Measurements from ENCODE around the gene EEIG2. TPM values are rescaled to one million over a fixed set of nuclear protein-coding genes. Genes with fewer than 3 reads are reported as not detected.
"Not testable (repeated sequence)": the region's sequence is repeated elsewhere in the genome, so short reads cannot be mapped to it uniquely, and the experiment has no call there.

EEIG2 gene
- total RNA-seq, 3 donors from 2014 or later, result 10.2 to 31.3 (median 18.4) TPM

GRCh38 chr1:108537976-108538375 lies 21.9 kb upstream of the EEIG2 start:
- H3K4me3 ChIP-seq, result no peak overlapping the region
- H3K27me3 ChIP-seq, result no peaks in the 10 kb centered on the region
- intact Hi-C loops (cut with DNase I; ENCODE audit: low total_unique reads), result no loop called here
- no peak for TF ChIP-seq POLR2AphosphoS5 (IDR thresholded peaks at IDR 0.05)
- no peak for DNase-seq (ENCODE audit: low spot score in 2 of 2)
- no peaks in the 10 kb centered on the region for H3K9me3 ChIP-seq
- H3K27ac ChIP-seq, result no peak overlapping the region
- peaks cover 0 to 5% of the 10 kb centered on the region in 2 donors for H3K4me1 ChIP-seq
- H3K36me3 ChIP-seq, result no peaks in the 10 kb centered on the region

- no peaks in the 10 kb centered on the region for H3K27me3 ChIP-seq
- intact Hi-C loops (cut with DNase I; ENCODE audit: low total_unique reads), result no loop called here
- no peak overlapping the region for H3K4me3 ChIP-seq
- H3K36me3 ChIP-seq, result no peaks in the 10 kb centered on the region
- no peak overlapping the region for H3K27ac ChIP-seq
- no peak for DNase-seq (ENCODE audit: low spot score in 2 of 2)
- TF ChIP-seq POLR2A (IDR thresholded peaks at IDR 0.05), result no peak
- H3K4me1 ChIP-seq, result no peaks in the 10 kb centered on the region
- H3K9me3 ChIP-seq, result no peaks in the 10 kb centered on the region
Measured at GRCh38 chr1:108540977-108541376, 18.9 kb upstream of the EEIG2 start.

GRCh38 chr1:108541861-108542260 lies 18.0 kb upstream of the EEIG2 start:
- H3K4me3 ChIP-seq, result no peak overlapping the region
- H3K36me3 ChIP-seq, result no peaks in the 10 kb centered on the region
- no peak overlapping the region for H3K27ac ChIP-seq
- no peaks in the 10 kb centered on the region for H3K27me3 ChIP-seq
- no peaks in the 10 kb centered on the region for H3K4me1 ChIP-seq
- no peaks in the 10 kb centered on the region for H3K9me3 ChIP-seq
- TF ChIP-seq POLR2AphosphoS5 (IDR thresholded peaks at IDR 0.05), result no peak
- no peak for TF ChIP-seq POLR2A (IDR thresholded peaks at IDR 0.05)
- TF ChIP-seq CTCF (IDR thresholded peaks at IDR 0.05), result no peak
- DNase-seq (ENCODE audit: low spot score in 2 of 2), result no peak
- intact Hi-C loops (cut with DNase I; ENCODE audit: low total_unique reads), result no loop called here

- H3K27me3 ChIP-seq; H3K27ac ChIP-seq; H3K9me3 ChIP-seq; H3K4me3 ChIP-seq; H3K4me1 ChIP-seq; H3K36me3 ChIP-seq; intact Hi-C loops (cut with DNase I; ENCODE audit: low total_unique reads); DNase-seq (ENCODE audit: low spot score in 2 of 2): not testable (repeated sequence)
Measured at GRCh38 chr1:108547493-108547892, 12.4 kb upstream of the EEIG2 start.

- DNase-seq (ENCODE audit: low spot score in 2 of 2), result no peak
- TF ChIP-seq CTCF (IDR thresholded peaks at IDR 0.05) (no peak), POLR2AphosphoS5 (IDR thresholded peaks at IDR 0.05) (no peak), POLR2A (IDR thresholded peaks at IDR 0.05) (no peak)
- Histone ChIP-seq H3K9me3 (no peaks in the 10 kb centered on the region), H3K27ac (no peak overlapping the region), H3K27me3 (no peaks in the 10 kb centered on the region), H3K4me3 (no peak overlapping the region), H3K4me1 (no peaks in the 10 kb centered on the region), H3K36me3 (no peaks in the 10 kb centered on the region)
- intact Hi-C loops (cut with DNase I; ENCODE audit: low total_unique reads), result no loop called here
Measured at GRCh38 chr1:108551137-108551862, 8.6 kb upstream of the EEIG2 start.

GRCh38 chr1:108553905-108554304 lies 6.0 kb upstream of the EEIG2 start:
- Histone ChIP-seq H3K27ac (no peak overlapping the region), H3K4me1 (no peaks in the 10 kb centered on the region), H3K36me3 (no peaks in the 10 kb centered on the region), H3K4me3 (no peak overlapping the region), H3K27me3 (no peaks in the 10 kb centered on the region), H3K9me3 (no peaks in the 10 kb centered on the region)
- DNase-seq (ENCODE audit: low spot score in 2 of 2), result no peak
- no peak for TF ChIP-seq POLR2A (IDR thresholded peaks at IDR 0.05)
- no peak for TF ChIP-seq CTCF (IDR thresholded peaks at IDR 0.05)
- no peak for TF ChIP-seq POLR2AphosphoS5 (IDR thresholded peaks at IDR 0.05)
- intact Hi-C loops (cut with DNase I; ENCODE audit: low total_unique reads), result no loop called here
